ENCODE measurements around the gene OR6B1.
"Not testable (repeated sequence)": the region's sequence is repeated elsewhere in the genome, so short reads cannot be mapped to it uniquely, and the experiment has no call there.

The OR6B1 gene

DNA sequence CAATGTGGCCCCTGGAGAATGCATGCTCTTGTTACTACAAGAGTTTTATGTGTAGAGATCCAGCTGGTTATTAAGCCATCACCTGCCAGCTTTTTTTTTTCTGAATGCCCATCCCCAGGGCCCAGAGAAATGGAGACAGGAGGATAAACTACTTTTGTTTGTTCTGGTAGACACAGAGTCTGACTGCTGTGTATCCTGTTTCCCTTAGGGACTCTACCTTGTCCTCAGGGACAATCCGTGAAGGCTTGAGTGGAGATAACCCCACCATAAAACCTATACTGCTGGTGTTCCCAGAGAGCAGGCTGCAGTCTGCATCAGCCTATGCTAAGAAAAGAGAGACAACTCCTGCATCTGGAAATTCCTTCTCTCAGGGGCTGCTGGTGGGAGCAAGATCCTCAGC is 48.5 kb downstream of the OR6B1 start, which contains the start of gene OR2A5:
OR2A5 (plus strand) TSS at position 301 of the 400 bp plus-strand sequence. CDS start 1,454 bp downstream, outside the sequence.
- no peak for DNase-seq

DNA sequence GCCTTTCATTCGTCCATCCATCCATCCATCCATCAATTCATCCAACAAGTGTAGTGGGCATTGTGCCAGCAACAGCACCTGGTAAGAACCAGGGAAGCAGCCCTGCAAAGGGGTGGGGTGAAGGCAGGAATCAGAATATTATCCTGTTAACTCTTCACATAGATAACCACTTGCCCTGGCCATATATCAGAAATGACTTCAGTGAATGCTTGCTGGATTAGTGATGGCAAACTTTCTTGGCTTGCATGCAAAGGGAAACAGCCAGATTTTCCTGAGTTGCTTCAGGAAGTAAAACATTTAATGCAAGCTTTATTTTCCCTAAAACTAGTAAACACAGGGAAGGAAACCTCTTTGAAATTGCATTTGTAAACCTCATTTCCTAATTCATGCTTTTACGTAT is 49.4 kb downstream of the OR6B1 start:
- no peak for DNase-seq

DNA sequence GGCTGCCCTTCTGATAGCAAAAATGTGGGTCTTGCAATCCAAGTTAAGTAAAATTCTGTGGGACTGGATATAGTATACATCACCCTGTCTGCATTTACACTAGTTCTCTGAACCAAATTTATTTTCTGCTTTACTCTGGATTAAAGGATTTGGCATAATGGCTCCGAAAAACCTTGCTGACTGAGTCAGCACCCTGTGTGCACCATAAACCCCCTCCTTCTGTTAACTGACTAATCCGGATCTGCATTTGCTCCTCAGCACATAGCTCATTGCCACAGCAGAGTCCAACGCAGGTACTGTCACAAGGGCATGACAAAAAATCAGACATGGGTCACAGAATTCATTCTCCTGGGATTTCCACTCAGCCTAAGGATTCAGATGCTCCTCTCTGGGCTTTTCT is 50.0 kb downstream of the OR6B1 start:
- no peak for DNase-seq

DNA sequence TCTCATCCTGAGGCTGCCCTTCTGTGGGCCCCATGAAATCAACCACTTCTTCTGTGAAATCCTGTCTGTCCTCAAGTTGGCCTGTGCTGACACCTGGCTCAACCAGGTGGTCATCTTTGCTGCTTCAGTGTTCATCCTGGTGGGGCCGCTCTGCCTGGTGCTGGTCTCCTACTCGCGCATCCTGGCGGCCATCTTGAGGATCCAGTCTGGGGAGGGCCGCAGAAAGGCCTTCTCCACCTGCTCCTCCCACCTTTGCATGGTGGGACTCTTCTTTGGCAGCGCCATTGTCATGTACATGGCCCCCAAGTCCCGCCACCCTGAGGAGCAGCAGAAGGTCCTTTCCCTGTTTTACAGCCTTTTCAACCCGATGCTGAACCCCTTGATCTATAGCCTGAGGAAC is 50.8 kb downstream of the OR6B1 start:
- not testable (repeated sequence) for DNase-seq

DNA sequence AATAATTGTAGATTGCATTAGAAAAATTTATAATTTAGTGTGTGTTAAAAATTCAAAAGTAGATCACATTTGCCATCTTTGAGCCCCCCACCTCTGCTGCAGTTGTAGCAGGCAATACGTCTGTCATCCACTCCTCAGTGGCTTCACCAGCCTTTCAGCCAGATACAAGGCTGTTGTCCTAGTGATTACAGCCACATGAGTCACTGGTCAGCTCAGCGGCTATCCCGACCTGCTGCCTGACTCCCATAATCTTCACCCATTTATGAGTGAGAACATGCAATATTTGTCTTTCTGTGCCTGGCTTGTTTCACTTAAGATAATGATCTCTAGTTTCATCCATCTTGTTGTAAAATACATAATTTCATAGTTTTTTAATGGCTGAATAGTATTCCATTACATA is 57.8 kb downstream of the OR6B1 start:
- DNase-seq: no peak
